Loucy (cell line): ENCODE data around the gene LHX2.

Experiments
- CTCF ChIP-seq: fragments of 200-600 bp; sonication (generic); conservative IDR thresholded peaks from 2 replicates; pipeline ENCODE4 v1.5.1; 2014; ENCODE audit warnings: mild to moderate bottlenecking, antibody characterized with exemption, low read length
- EZH2phosphoT487 ChIP-seq: fragments of 200-600 bp; IDR thresholded peaks from 2 replicates; pipeline ENCODE4 v1.6.1; 2018; ENCODE audit warnings: antibody characterized with exemption, mild to moderate bottlenecking, moderate library complexity, borderline replicate concordance

GRCh38 chr9:123974471-123974870 lies 37.1 kb upstream of the LHX2 start:
- TF ChIP-seq CTCF (no peak), EZH2phosphoT487 (no peak)
